Stimulated activated CD4-positive, alpha-beta T cell treated with anti-CD3 and anti-CD28 coated beads, Interleukin-12 subunit alpha, Interleukin-12 subunit beta, amount 100 ng/mL, for 24 hours (primary cell): Measurements from ENCODE around the gene ADCK1.
"Not testable (repeated sequence)": the region's sequence is repeated elsewhere in the genome, so short reads cannot be mapped to it uniquely, and the experiment has no call there.

Experiments
- DNase-seq, 2 experiments: peaks; one replicate each; pipeline ENCODE4 v3.0.0-alpha.2; 2020; ENCODE audit warnings: low read depth in 2 of 2

The ADCK1 gene

DNA sequence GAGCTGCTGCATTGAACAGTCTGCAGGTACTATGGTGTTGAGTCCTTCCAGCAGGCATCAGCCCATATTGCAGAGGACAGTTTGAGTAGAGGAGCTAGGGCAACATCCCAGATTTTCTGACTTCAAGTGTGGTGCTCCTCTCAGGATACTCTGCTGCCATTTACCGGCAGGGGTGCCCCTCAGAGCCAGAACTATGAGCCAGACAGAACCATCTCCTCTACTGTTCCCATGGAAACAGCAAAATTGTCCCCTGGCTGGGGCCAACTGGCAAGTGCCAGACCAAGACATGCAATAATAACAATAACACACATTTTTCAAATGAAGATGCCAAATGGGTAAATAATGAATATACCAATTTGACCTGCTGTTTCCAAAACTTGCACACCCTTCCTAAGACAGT lies 102.9 kb downstream of the ADCK1 start:
- DNase-seq = no peak

DNA sequence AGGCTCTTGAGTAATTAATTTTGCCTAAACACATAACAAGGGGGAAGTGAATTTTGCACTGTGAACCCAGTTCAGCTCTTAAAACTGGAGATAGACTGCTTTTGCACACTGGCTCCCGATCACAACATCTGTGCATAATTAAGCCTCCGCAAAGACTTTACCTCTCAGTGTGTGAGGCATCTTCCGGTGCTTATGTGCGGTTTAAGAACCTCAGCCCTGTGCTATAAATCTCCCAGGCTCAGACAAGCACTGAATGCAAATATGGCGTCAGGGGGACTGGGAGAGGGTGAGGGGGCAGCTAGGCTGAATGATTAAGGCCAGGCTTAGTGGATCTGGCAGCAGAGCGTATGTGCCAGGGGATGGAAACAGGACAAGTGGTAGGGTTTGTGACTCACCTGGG lies 103.3 kb downstream of the ADCK1 start:
- no peak for DNase-seq

DNA sequence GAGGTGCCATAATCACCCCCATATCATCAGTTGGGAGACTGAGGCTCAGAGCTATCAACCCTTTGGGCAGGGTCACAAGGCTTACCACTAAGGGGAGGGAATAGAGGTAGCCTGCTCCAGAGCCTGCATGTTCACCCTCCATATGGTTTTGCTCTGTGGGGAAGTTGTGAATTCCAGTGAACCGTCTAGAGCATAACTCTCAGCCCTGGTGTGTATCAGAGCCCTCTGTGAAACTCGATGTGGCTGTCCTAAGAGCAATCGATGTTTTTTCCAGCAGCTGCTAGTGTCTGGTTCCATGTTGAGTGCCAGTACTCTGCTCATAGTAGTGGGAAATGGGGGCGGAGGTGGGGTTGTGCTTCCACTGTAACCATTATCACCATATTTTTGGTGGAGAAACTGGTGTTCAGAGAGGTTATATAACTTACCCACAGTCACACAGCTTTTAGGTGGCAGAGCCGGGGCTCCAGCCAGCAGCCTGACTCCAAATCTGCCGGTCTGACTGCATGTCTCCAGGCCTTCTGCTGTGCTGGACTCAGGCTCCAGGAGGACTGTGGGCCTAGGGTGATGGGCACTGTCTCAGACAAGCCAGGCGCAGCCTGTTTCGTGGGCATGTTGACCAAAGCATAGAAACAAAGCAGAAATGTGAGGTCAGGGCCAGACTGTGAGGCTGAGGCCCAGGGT lies 104.2 kb downstream of the ADCK1 start:
- no peak for DNase-seq

DNA sequence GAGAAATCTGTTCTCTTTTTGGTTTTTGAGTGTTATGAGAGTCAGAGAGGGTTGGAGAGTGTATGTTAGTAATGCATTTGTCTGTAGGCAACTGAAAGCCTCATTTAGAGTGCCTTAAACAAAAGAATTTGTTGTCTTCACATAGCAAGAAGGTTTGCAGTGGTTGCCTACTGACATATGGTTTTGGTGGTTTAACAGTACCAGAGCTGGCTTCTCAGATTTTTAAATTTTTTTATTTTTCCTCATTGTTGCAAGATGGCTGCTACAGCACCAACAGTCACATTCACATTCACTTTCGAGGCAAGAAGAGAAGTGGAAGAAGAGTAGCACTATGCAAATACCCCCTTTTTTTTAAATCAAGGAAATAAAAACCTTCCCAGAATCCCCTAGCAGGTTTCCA lies 106.5 kb downstream of the ADCK1 start:
- DNase-seq = no peak

DNA sequence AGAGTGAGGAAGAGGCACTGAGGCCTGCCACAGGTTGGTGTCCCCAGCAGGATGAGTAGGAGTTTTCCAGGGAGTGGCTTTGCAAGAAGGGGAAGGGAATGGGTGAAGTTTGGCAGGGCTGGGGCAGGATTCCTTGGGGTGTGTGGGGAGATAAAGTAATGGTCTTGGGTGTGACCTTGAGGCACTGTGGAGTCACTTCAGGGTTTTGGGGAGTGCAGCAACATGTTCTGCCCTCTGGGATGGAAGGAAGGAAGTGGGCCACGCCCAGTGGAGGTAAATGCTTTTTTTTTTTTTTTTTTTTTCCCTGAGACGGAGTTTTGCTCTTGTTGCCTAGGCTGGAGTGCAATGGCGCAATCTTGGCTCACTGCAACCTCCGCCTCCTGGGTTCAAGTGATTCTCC lies 108.9 kb downstream of the ADCK1 start:
- DNase-seq = no peak

DNA sequence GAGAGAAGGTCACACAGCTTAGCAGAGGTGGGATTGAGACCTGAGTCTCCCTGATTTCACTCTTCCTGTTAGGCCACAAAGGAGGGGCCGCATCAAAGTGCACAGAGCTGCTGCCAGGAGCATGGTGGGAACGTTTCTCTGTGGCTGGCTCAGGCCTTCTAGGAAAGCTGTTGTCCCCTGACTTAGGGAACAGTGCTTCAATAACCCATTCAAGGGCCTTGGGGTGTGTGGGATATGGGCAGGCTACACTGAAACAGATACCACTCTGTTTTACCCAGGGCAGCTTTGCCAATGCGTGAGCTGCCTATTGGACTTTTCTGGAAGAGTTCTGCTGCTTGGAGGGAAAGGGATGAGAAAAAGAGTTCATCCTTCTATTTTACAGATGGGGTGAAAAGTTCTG lies 110.0 kb downstream of the ADCK1 start:
- DNase-seq = no peak

DNA sequence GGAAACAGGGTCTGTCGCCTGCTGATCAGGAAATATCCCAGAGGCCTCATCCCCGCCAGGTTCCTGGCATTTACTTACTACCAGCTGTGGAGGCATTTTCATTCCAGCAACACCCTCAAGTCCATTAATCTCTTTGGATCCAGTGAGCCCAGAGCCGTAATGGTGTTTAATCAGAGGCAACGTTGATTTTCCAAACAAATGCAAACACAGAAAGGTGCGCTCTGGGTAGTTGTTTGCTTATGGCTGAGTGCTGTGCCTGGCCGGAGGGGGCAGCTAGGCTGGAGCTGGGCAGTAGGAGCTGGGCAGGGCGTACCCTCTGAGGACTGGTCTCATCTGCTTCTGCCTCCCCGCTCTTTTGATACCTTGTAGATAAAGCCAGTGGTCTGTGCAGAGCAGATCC lies 110.6 kb downstream of the ADCK1 start:
- DNase-seq = no peak

DNA sequence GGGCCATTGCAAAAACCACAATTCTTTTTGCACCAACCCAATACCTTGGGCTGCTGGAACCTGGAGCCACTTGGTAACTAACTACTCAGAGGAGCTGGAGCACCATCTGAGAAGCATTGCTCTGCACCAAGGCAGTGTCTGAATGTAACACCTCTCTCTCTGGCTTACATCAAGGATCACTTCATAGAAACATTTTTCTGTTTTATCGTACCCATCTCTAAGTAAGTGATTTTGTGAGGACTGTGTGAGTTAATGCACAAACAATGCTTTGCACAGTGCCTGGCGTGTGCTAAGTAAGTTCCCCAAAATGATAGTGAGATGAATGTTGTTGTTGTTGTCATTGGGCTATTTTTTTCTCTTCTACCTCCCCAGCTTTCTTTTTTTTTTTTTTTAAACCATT lies 111.4 kb downstream of the ADCK1 start:
- no peak for DNase-seq

DNA sequence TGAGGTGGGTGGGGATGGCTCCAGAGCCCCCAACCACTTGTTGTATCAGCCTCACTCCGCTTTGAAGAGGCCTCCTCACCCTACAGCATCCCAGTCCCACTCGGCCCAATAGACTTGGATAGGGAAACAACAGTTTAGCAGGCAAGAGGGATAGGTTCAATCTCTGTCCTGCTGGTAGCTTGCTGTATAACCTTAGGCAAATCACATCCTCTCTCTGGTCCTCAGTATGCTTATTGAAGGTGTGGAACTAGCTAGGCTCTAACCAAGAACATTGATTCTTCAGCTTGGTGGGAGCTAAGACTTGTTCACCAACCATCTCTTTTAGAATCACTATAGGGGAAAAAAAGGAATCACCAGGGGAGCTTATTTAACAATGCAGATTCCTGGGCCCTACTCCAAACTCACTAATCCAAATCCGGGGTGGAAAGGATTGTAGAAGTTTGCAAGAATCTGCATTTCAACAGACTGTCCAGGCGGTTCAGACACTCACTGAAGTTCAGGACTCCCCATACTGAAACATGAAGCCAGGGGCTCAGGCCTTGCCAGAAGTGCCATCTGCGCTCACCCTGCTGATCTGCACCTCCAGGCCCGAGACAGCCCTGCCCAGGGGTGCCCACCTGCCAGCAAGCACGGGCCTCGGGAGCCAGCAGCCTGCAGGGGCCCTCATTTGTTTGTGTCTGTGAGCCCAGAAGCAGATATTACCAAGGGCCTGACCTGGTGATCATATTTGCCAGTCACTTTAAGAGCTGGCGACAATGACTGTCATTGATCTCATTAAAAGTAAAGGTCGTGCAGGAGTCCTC lies 113.0 kb downstream of the ADCK1 start:
- DNase-seq = no peak

DNA sequence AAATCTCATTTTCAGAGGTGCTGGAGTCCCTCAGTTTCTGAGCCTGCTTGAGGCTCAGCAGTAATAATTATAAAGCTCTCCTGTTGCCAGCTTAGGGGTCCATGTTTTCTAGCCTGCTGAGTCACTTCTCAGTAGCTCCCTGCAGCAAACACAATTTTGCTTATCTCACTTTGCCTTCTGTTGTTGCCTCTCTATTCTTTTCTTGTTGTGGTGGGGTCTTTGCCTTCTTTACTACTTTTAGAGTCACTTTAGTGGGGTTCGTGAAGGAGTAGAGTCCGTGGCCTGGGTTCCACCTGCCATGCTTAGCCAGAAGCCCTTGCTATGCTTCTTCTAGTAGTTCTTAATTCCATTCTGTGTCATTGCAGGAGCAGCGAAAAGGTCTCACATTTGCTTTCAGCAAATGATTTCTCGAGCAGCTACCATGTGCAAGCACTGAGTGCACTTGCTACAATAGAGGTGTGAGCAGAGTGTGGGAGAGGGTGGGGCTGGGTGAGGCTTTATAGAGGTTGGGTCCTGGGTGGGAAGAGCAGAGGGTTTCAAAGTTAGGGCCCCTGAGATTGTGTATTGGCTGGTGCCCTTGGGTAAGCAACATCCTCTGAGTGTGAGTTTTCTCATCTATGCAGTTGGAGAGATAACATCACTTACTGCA lies 114.3 kb downstream of the ADCK1 start:
- DNase-seq = no peak

DNA sequence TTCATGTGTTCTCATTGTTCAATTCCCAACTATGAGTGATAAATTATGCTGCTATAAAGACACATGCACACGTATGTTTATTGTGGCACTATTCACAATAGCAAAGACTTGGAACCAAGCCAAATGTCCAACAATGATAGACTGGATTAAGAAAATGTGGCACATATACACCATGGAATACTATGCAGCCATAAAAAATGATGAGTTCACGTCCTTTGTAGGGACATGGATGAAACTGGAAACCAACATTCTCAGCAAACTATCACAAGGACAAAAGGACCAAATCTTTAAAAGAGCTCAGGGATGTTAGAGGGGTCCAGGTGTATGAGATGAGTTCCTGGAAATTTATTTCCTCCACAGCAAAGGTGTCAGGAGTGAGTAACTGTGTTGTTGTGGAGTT lies 115.5 kb downstream of the ADCK1 start:
- not testable (repeated sequence) for DNase-seq

DNA sequence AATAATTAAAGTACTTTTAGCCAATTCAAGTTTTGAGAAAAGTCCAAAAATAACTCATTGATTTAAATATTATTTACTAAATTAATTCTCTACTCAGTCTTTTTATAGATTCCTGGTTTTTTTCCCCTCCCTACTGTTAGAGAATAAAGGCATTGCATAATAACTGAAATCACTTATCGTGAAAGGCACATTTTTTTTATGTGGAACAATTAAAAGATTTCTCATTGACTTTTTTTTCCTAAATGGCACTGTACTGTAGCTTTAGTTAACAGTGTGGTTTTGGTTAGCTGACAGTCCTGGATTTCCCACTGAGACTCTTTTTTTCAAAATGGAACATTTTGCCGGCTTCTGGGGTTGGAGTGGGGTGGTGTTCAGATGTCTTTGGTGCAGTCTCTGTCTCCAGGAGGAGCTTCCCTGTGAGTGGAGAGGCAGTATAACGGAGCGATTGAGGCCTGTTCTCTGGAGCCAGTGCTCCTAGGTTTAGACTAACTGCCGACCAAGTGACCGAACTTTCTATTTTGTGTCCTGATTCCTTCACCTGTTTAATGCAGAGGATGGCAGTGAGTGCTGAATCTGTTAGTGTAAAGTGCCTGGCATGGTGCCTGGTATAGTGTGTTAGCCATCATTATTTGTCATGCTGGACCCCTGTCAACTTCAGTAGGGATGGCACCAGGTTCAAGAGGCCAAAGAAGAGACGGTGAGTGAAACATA lies 117.7 kb downstream of the ADCK1 start:
- no peak for DNase-seq

DNA sequence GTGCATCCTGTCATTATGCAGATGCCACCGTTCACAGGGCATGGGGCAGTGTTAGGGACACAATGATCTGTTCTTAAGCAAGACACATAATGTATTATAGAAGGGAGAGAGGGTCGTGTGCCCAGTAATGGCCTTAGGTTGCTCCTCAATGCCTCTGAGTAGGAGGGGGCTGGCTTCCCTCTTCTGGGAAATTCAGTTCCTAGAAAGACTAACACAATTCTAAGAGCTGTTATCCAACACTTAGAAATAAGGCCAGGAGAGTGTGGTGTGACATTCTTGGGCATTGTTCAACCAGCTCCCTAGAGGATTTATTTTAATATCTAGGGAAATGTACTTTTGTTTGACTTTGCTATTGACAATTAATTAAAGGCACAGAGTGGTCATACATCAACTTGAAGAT lies 118.5 kb downstream of the ADCK1 start:
- no peak for DNase-seq

DNA sequence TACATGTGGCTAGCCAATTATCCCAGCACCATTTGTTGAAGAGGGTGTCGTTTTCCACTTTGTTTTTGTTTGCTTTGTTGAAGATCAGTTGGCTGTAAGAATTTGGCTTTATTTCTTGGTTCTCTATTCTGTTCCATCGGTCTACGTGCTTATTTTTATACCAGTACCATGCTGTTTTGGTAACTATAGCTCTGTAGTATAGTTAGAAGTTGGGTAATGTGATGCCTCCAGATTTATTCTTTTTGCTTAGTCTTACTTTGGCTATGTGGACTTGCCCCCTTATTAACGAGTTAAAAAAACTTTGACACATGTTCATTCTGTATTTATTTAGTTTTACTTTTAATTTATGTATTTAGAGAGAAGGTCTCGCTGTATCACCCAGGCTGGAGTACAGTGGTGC lies 120.4 kb downstream of the ADCK1 start:
- DNase-seq = no peak

DNA sequence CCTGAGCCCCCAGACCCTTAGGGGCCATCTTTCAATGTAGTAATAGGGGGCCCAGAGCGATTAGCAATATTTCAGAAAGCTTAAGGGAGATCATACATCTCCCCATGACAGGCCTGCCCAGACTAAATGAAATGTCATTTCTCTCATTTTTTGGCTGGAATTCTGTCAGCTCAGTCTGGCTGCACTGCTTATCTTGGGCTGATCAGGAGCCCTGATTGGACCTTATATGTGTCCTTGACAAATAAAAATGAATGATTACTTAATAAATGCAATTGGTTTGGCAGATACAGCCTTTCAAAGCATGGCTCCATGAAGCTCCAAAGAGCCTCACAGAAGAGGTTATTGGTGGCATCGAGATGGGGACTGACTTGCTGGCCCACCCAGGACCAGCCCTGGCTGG lies 121.9 kb downstream of the ADCK1 start:
- DNase-seq = no peak

DNA sequence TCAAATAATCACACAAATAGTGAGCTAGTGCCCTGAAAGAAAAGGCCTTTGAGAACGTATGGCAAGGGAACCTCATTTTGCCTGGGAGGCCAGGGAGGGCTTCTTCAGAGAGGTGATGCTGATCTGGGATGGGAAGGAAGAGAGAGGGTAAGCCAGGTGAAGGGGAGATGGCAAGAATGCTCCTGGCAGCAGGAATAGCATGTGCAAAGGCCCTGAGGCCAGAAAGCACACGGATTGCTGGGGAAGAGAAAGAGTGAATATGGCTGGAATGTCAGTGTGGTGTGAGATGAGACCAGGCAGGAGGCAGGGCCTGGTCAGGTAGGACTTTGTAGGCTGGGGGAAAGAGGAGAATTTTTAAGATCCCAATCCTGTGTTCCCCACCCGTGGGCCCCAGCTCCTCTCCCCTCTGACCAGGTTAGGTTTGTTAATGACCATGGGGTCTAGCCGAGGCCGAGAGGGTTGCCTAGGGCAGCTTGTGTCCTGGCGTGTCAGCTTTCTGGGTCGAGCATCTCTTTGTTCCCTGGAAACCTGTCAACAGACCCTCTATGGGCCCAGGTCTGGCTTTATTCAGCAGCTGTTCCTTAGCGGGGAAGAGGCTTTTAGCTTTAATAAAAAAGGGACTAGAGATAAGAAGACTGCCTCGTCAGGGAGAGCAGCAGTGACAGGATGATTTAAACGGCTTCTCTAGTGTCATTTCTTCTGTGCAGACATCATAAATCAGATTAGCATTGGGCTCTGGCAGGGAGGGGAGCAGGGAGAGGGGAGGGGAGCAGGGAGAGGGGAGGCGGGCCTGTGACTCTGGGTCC lies 123.4 kb downstream of the ADCK1 start:
- DNase-seq = no peak

DNA sequence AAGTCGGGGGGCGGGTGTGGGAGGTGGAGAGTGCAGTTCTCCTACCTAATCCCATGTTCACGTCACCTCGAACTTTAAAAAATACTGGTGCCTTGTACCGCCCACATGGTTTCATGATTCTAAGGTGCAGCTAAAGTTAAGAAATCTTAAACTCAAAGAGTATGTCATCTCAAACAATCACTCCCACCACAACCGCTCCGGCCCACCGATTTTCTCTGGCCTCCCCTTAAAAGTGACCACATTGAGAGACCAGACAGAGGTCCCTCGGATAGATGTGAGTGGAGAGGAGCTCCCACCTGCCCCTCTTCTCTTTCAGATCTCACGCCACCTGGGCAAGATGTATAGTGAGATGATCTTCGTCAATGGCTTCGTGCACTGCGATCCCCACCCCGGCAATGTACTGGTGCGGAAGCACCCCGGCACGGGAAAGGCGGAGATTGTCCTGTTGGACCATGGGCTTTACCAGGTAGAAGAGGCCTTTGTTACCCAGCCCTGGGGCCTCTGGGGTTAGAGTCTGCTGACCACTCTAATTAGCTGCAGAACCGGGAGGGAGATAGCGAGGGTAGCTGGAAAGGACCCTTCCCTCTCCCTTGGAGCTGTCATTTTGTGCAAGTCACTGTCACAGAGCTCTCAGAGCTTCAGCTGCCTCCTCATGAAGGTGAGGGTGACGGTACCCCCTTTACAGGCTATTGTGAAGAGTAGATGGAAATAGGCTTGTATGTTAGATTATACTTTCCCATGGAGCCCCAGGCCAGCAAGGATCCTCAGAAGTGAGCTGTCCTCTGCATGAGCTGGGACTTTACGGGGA lies 124.4 kb downstream of the ADCK1 start:
- no peak for DNase-seq

DNA sequence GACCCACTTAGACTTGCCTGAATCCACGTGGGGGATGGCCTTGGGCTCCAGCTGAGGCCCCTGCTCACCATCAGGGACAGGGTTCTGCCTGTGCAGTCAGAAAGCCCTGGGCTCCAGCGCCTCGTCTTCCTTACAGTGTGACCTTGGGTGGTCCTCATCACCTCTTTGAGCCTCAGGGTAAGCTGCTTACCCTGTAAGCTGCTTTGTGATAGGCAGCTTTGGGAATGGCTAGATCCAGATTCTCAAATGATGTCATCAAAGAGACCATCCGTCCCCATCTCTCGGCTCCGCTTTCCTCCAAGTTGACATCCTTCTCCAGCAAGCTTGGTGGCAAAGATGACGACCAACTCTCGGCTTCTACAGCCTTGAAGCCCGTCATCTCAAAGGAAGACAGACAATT lies 127.0 kb downstream of the ADCK1 start:
- DNase-seq = no peak

DNA sequence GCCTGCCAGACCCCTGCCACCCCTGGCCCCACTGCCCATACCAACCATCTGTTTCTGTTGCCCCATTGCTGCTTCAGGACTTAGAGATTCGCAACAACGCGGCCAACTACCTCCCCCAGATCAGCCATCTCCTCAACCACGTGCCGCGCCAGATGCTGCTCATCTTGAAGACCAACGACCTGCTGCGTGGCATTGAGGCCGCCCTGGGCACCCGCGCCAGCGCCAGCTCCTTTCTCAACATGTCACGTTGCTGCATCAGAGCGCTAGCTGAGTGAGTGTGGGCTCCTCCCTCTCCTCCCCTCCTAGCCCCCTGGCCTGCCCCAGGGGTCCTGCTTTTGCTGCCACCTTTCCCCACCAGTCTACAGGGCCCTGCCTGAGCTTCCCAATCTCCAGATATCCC lies 131.5 kb downstream of the ADCK1 start:
- DNase-seq = no peak

DNA sequence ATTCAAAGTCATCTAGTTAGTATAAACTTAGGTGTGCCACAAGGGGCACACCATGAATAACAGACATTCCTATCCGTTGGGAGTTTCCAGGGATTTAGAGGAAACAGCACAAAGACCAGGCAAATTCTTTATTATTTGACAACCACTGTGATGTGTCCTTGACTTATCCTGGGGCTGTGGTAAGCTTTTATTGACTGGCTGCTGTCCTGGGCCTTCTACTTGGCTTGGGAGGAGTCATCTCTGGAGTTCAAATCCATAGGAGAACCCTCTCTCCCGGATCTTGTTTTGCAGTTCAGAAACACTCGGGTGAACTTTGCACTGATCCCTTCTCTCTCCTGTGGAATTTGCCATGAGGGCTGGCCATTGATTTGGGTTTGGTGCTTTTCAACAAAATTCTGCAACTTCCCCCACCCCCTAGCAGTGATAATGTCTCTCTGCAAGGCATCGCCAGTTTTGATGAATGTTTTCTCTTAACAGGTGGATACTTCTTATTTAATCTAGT lies 136.3 kb downstream of the ADCK1 start:
- DNase-seq = no peak

DNA sequence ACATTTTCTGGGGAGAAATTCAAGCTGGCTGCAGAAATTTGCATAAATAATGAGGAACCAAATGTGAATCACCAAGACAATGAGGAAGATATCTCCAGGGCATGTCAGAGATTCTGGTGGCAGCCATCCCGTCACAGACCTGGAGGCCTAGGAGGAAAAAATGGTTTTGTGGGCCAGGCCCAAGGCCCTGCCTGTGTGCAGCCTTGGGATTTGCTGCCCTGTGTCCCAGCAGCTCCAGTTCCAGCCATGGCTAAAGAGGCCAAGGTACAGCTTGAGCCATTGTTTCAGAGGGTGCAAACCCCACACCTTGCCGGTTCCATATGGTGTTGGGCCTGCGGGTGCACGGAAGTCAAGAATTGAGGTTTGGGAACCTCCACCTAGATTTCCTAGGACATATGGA lies 147.5 kb downstream of the ADCK1 start:
- no peak for DNase-seq
